Left forelimb (tissue), 1 donor: ENCODE results near the gene BCL11B.
A peak's percentile ranks its signal among the peaks of the same experiment; 100 is the strongest.

Experiments
- DNase-seq: peaks from one replicate; pipeline ENCODE4 v3.0.0-alpha.2; 2018; ENCODE audit warnings: low spot score

The BCL11B gene

GRCh38 chr14:99267837-99268781 is 3.9 kb downstream of the BCL11B start:
- no peak for DNase-seq

- no peak for DNase-seq
Measured at GRCh38 chr14:99267381-99267780, 4.6 kb downstream of the BCL11B start.

- peak; percentile 92 for DNase-seq
Measured at GRCh38 chr14:99266181-99267178, 5.5 kb downstream of the BCL11B start.

GRCh38 chr14:99265571-99265970 is 6.4 kb downstream of the BCL11B start:
- no peak for DNase-seq

DNA sequence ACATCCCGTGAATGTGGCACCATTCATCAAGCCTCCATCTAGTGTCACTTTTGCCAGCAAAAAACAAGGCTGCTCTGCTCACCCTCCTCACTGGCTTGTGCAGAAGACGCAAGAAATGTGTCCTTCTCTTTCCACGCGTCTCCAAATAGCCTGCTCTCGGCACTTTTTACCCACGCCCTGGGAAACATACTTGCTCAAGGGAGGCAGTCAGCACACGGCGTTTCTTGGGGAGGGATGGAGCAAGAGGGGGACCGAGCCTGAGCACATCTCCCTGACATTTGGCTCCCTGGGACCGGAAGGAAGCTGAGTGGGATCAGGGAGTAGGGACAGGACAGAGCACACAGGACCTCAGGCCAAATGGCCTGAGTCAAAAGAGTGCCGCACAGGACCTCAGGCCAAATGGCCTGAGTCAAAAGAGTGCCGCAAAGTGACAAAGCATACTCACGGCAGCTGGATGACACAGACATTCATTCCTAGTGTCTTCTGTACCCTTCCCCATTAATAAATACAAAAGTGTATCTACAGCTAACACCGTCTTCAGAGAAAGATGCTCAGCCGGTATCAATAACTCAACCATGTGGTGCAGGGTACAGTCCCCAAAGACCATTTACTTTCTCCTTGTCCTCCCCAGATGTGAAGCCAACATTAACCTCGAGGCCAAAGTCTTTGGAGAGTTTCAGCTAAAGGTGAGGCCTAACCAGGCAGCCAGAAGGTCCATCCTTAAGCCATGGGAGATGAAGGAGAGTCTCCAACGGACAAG is 7.1 kb downstream of the BCL11B start:
- no peak for DNase-seq

DNA sequence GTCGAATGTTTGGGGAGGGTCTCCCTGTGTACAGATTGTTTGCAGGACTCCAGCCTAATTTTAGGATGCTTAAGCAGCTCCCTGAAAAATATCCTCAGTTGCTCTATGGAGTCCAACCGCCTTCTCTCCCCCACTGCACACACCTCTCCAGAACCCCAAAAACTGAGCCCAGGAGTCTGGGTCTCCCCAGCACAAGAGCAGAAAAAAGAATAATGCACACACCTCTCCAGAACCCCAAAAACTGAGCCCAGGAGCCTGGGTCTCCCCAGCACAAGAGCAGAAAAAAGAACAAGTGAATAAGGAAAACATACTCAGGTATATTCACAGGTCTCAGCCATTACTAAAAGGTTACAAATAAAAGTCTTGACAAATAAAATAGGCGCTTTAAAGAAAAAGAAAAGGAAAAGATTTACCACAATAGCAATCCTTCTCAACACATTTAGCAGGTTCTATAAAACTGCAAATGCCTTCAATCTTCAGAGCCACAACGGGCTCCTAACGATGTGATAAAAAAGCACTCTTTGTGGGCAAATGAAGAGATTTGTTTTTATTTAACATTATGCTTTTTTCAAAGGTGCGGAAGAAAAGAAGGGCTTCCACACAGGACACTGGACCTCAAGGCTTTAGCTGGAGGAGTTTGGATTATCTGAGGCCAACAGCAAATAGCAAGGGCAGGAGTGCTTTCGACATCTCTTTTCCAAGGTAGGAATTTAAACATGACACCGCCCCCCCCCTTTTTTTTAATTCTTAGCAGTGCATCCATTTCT is 8.2 kb downstream of the BCL11B start:
- no peak for DNase-seq

DNA sequence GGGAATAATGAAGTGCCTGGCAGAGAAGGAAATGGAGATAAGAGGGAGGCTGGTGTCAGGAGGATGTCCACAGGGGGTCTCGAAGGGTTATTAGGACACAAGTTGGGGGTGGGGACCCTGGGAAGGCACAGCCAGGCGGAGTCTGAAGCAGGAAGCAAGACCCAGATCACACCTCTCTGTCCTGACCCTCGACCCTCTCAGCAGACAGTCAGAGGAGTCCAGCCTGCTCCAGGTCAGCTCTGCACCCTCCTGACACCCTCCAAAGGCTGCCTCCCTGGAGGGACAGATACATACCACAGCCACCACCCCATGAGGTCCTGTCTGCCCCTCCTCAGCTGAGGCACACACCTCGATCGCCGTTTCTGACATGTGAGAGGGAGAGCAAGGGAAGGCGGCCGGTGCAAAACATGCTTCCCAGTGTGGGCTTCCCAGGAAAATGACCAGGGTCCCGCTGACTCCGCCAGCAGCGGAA is 9.0 kb downstream of the BCL11B start:
- DNase-seq: no peak

DNA sequence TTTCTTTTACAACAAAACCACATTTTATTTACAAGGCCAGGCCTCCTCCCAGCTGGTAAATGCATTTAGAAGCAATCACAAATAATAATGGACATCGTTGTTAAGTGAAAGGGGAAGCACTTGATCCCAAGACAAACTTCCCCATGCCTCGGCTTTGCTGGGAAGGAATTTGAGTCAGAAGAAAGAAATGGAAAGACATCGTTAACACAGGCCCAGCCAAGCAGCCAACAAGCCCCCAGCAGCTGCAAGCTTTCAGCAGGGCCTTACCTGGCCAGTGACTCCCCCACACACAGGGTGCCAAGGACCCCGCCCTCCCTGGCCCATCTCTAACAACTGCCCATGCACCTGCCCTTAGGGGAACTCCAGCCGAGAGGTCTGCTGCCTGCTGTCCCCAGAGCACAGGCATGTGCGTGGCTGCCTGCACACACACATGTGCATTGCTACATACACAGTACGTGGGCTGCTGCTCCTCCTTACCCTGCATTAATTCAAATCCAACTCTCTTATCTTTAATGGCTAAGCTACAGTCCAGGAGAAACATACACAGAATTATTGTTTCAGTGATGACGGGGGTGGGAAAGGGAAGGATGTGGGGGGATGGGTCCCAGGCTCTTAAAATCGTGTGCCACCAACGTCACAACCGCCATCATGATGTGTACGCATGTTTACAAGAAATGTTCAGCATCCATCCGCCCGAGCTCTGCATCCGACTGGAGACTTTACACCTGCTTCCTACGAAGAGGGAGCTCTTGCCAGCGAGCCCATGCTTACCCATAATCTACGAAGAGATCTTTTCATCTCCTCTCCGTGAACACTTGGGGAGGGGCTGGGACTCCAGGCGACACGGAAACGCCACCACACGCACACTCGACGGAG is 9.8 kb downstream of the BCL11B start:
- no peak for DNase-seq

GRCh38 chr14:99260587-99261551 is 11.1 kb downstream of the BCL11B start:
- DNase-seq: no peak

- DNase-seq: no peak
Measured at GRCh38 chr14:99260116-99260515, 11.9 kb downstream of the BCL11B start.

DNA sequence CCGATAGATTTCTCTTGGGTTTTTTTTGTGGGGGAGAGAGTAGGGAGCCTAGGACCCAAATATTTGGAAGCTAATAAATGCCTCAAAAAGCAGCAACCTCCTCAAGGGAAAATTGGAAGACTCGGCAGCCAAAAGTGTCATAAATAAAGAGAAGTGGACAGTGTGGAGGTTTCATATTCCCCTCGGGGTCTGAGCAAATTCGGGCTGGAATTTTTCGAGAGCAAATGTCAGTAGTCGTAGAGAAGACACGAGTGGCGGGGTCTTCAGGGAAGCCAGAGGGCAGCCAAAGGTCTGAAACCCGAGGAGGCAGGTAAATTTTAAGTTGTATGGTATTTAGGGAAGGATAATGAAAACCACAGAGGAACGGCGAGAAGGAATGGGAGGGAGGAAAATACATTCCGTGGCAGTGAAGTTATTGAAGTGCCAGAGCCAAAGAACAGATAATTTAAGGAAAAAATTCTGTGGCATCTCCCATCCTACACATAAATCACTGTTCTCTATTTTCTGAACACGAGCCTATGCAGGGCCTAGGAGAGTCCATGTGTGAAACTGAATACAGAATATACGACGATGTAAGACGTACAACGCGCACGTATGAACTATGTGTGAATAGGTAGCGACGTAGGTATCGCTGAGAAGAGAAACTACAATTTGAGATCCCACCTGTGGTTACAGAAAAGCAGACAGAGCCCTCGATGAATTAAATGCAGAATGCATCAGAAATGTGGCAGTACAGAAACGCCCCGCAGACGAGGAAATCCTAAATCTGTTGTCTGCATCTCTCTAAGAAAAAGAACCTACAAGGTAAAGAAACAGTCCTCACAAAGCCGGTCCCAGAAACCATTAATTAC is 12.9 kb downstream of the BCL11B start:
- DNase-seq: peak; percentile 56

GRCh38 chr14:99258341-99258861 is 13.6 kb downstream of the BCL11B start:
- peak; percentile 60 for DNase-seq

GRCh38 chr14:99257673-99258221 is 14.2 kb downstream of the BCL11B start:
- no peak for DNase-seq

DNA sequence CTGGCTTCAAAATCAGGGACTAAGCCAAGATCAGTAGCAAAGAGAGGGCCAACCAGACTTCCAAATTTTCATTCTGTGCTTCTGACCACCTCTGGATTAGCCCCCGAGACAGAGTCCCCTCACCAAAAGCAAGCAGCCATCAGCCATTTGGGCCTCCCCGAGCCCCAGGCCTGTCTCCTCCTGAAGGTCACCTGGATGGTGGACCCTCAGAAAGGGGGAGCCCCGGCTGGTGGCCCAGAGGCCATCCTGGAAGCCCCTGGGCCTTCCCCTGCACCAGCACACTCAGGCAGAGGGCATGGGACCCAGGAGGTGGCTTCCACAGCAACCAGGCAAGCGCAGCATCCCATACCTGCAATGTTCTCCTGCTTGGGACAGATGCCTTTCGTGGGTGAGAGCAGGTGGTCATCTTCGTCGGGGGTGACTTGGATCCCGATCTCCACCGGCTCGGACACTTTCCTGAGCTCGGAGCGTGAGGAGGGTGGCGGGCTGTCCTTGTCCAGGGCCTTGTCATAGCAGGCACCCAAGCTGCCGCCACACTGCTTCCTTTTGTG is 14.8 kb downstream of the BCL11B start:
- DNase-seq: no peak

- DNase-seq: no peak
Measured at GRCh38 chr14:99256483-99256874, 15.5 kb downstream of the BCL11B start.

- no peak for DNase-seq
Measured at GRCh38 chr14:99255621-99256482, 16.1 kb downstream of the BCL11B start.
